IPS-11a (cell line): ENCODE data around the gene PIN4.
"Not testable (repeated sequence)": the region's sequence is repeated elsewhere in the genome, so short reads cannot be mapped to it uniquely, and the experiment has no call there.

Experiments
- H3K4me3 ChIP-seq: one replicate; pipeline ENCODE4 v1.5.1; 2013; ENCODE audit warnings: low read depth, low read length, control low read depth

PIN4 gene

GRCh38 chrX:72201836-72202536, 20.4 kb downstream of the PIN4 start:
- no peak overlapping the region for H3K4me3 ChIP-seq

GRCh38 chrX:72202792-72203401, 21.3 kb downstream of the PIN4 start:
- no peak overlapping the region for H3K4me3 ChIP-seq

GRCh38 chrX:72203421-72203820, 21.9 kb downstream of the PIN4 start:
- H3K4me3 ChIP-seq: no peak overlapping the region

GRCh38 chrX:72205706-72206105, 24.1 kb downstream of the PIN4 start:
- H3K4me3 ChIP-seq: no peak overlapping the region

- H3K4me3 ChIP-seq: no peak overlapping the region
Observed at GRCh38 chrX:72207366-72207765, 25.8 kb downstream of the PIN4 start.

- H3K4me3 ChIP-seq: no peak overlapping the region
Observed at GRCh38 chrX:72208126-72208800, 26.7 kb downstream of the PIN4 start.

GRCh38 chrX:72216973-72217372, 35.4 kb downstream of the PIN4 start:
- no peak overlapping the region for H3K4me3 ChIP-seq

- not testable (repeated sequence) for H3K4me3 ChIP-seq
Observed at GRCh38 chrX:72220375-72220774, 38.8 kb downstream of the PIN4 start.

GRCh38 chrX:72230290-72230689, 48.7 kb downstream of the PIN4 start:
- H3K4me3 ChIP-seq: no peak overlapping the region

GRCh38 chrX:72236841-72237240, 55.3 kb downstream of the PIN4 start:
- H3K4me3 ChIP-seq: no peak overlapping the region

- H3K4me3 ChIP-seq: peak overlapping the region; percentile 66
Observed at GRCh38 chrX:72238183-72238582, 56.6 kb downstream of the PIN4 start.

GRCh38 chrX:72238721-72239475, 57.3 kb downstream of the PIN4 start, which contains the start of gene ERCC6L:
TSS of gene ERCC6L (minus strand) at chrX:72239027. CDS start at chrX:72238911, 116 bp downstream.
- H3K4me3 ChIP-seq: peak within 1 kb of the TSS; percentile 66

GRCh38 chrX:72240976-72241375, 59.4 kb downstream of the PIN4 start:
- no peak overlapping the region for H3K4me3 ChIP-seq

GRCh38 chrX:72243472-72243871, 61.9 kb downstream of the PIN4 start:
- no peak overlapping the region for H3K4me3 ChIP-seq

- H3K4me3 ChIP-seq: no peak overlapping the region
Observed at GRCh38 chrX:72245461-72246089, 64.0 kb downstream of the PIN4 start.

- H3K4me3 ChIP-seq: no peak overlapping the region
Observed at GRCh38 chrX:72247206-72247942, 65.8 kb downstream of the PIN4 start.
